ENCODE data around the gene ARL6IP5. TPM values are rescaled to one million over a fixed set of nuclear protein-coding genes. Genes with fewer than 3 reads are reported as not detected.

Gene ARL6IP5
- polyA plus RNA-seq, 2 donors, result 46.9 to 59.0 TPM

DNA sequence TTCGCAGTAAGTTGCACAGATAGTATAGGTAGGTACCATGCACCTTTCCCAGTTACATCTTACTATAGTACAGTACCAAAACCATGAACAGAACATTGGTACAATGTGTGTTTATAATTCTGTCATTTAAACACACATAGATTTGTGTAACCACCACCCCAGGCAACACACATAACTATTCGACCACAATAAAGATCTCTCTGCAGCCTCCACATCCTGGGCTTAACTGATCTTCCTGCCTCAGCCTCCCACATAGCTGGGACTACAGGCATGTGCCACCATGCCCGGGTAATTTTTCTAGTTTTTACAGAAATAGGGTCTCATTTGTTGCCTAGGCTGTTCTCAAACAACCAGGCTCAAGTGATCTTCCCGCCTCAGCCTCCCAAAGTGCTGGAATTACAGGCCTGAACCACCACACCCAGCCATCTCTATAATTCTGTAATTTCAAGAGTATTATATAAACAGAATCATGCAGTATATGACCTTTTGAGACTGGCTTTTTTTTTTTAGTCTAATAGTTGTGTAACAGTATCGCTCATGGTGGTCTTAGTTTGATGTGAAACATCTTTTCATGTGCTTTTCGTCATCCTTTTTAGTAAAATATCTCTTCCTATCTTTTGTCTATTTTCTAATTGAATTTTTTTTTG is 19.3 kb upstream of the ARL6IP5 start:
- no peaks in the 10 kb centered on the region for H3K27me3 ChIP-seq (ENCODE audit: control insufficient read depth in 1 of 2, insufficient read depth in 2 of 2, low read length in 2 of 2)
- H3K9me3 ChIP-seq (ENCODE audit: control insufficient read depth in 2 of 2, insufficient read depth in 1 of 2, low read depth in 1 of 2, low read length in 1 of 2), result no peaks in the 10 kb centered on the region
- H3K4me1 ChIP-seq (ENCODE audit: control insufficient read depth in 2 of 2, insufficient read depth in 2 of 2, low read length in 1 of 2), result no peaks in the 10 kb centered on the region
- H3K27ac ChIP-seq (ENCODE audit: low read depth in 2 of 2, low read length in 1 of 2), result no peak overlapping the region
- H3K36me3 ChIP-seq (ENCODE audit: control insufficient read depth in 2 of 2, insufficient read depth in 2 of 2, low read length in 1 of 2), result peaks cover 3% of the 10 kb centered on the region in 2 donors
- H3K4me3 ChIP-seq (ENCODE audit: low read depth in 1 of 2, low read length in 2 of 2), result no peak overlapping the region
- 85 to 90% methylated on average over 6 of the region's 6 CpGs for WGBS, 2 donors

DNA sequence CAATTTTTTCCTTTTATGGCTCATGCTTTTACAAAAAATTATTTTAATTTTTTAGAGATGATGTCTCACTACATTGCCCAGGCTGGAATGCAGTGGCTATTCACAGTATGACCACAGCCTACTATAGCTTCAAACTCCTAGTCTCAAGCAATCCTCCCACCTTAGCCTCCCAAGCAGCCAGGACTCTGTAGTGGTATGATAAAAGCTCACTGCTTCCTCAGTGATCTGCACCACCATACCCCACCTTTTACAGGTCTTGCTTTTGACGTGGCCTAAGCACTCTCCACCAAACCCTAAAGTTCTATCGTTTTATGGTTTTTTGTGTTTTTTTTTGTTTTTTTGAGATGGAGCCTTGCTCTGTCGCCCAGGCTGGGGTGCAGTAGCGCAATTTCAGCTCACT is 18.6 kb upstream of the ARL6IP5 start:
- Histone ChIP-seq H3K9me3 (ENCODE audit: control insufficient read depth in 2 of 2, insufficient read depth in 1 of 2, low read depth in 1 of 2, low read length in 1 of 2) (no peaks in the 10 kb centered on the region), H3K27ac (ENCODE audit: low read depth in 2 of 2, low read length in 1 of 2) (no peak overlapping the region), H3K4me1 (ENCODE audit: control insufficient read depth in 2 of 2, insufficient read depth in 2 of 2, low read length in 1 of 2) (no peaks in the 10 kb centered on the region), H3K36me3 (ENCODE audit: control insufficient read depth in 2 of 2, insufficient read depth in 2 of 2, low read length in 1 of 2) (no peaks in the 10 kb centered on the region), H3K4me3 (ENCODE audit: low read depth in 1 of 2, low read length in 2 of 2) (no peak overlapping the region), H3K27me3 (ENCODE audit: control insufficient read depth in 1 of 2, insufficient read depth in 2 of 2, low read length in 2 of 2) (no peaks in the 10 kb centered on the region)
- 68 to 71% methylated on average over 4 of the region's 4 CpGs for WGBS, 2 donors

DNA sequence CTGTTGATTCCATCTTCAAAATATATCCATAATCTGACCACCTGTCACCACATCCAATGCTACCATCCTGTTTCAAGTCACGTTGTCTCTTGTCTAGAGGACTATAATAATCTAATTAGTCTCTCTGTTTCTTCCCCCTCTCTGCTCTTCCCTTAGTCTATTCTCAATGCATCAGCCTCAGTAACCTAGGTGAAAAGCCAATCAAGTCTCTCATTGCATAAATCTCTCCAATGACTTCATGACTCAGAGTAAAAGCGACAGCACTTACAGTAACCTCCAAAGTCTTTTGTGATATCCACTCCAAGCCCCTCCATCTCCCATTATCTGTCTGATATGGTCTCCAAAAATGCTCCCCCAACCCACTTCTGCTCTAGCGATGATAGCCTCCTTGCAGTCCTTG is 11.8 kb upstream of the ARL6IP5 start:
- no peak overlapping the region for H3K27ac ChIP-seq (ENCODE audit: low read depth in 2 of 2, low read length in 1 of 2)
- WGBS, 2 donors, result 94 to 95% methylated on average over 3 of the region's 3 CpGs
- no peak overlapping the region for H3K4me3 ChIP-seq (ENCODE audit: low read depth in 1 of 2, low read length in 2 of 2)
- no peaks in the 10 kb centered on the region for H3K4me1 ChIP-seq (ENCODE audit: control insufficient read depth in 2 of 2, insufficient read depth in 2 of 2, low read length in 1 of 2)
- H3K36me3 ChIP-seq (ENCODE audit: control insufficient read depth in 2 of 2, insufficient read depth in 2 of 2, low read length in 1 of 2), result no peaks in the 10 kb centered on the region
- no peaks in the 10 kb centered on the region for H3K9me3 ChIP-seq (ENCODE audit: control insufficient read depth in 2 of 2, insufficient read depth in 1 of 2, low read depth in 1 of 2, low read length in 1 of 2)
- no peaks in the 10 kb centered on the region for H3K27me3 ChIP-seq (ENCODE audit: control insufficient read depth in 1 of 2, insufficient read depth in 2 of 2, low read length in 2 of 2)

DNA sequence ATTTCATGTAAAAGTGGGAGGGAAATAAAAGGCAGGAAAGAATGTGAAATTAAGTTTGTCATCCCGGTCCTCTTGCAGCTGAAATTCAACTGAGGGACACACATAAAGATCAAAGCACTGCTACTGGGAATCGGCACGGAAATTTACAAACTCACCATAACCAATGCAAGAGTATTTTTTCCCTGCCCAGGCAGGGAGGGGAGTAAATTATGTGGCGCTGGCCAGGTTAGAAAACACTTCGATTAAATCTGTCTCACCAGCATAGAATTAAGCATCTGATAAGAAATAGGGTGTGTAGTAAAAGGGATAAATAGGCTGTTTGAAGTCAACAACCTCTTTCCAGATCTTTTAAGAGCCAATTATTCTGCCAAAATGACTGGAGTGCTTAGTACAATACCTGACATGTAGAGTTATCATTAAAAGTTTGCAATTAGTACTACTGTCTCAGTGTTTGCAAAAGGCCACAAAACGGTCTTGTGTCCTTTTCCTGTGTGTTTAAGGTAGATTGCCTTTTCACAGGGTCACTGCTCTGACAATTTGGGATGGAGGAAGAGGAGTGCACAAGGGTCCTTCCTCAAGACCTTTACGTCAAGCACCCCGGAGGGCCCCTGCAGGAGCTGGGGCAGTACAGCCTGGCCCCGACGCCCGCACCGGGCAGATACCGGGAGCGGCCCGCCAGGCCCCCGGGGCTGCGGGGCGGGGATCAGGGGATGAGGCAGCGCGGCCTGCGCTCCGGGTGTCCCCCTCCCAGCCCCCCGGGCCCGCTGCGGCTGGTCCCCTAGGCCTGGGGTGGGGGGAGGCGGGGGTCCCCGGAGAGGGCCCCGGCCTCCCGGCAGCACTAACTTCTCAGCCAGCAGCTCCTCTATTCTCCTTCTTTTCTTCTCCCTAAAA is 5.2 kb upstream of the ARL6IP5 start:
- Histone ChIP-seq H3K36me3 (ENCODE audit: control insufficient read depth in 2 of 2, insufficient read depth in 2 of 2, low read length in 1 of 2) (no peaks in the 10 kb centered on the region), H3K27ac (ENCODE audit: low read depth in 2 of 2, low read length in 1 of 2) (peak overlapping the region; percentile 50 to 74), H3K9me3 (ENCODE audit: control insufficient read depth in 2 of 2, insufficient read depth in 1 of 2, low read depth in 1 of 2, low read length in 1 of 2) (no peaks in the 10 kb centered on the region), H3K4me3 (ENCODE audit: low read depth in 1 of 2, low read length in 2 of 2) (peak overlapping the region; percentile 81), H3K4me1 (ENCODE audit: control insufficient read depth in 2 of 2, insufficient read depth in 2 of 2, low read length in 1 of 2) (no peaks in the 10 kb centered on the region), H3K27me3 (ENCODE audit: control insufficient read depth in 1 of 2, insufficient read depth in 2 of 2, low read length in 2 of 2) (no peaks in the 10 kb centered on the region)
- 2% methylated on average over 18 to 29 of the region's 29 CpGs for WGBS, 2 donors

DNA sequence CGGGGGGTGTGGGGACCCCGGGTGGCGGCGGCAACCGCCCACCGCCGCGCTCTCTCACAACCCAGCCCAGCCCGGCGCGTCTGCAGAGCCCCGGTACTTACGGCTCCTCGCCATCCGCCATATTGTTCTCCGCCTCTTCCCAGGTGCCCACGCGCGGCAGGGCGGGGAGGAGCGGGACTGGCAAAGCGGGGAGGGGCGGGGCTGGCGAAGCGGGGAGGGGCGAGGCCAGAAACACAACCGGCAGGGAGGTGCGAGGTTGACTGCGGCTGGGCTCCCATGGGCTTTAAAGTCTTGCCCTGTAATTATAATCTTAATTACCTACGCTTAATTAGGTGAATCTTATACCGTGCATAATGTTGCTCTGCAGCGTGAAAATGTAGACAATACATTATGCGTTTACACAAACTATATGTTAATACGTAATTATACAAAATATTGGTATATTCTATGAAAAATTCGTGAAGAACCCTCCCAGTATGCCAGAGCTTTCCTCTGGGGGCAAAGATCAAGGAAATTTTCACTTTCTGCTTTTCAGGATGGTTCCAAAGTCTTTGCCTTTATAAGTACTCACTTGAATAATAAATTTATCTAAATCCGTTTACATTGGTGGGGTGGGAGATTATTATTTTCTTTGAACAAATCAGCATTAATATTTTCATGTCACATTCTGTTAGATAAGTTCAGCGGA is 4.4 kb upstream of the ARL6IP5 start, which contains the start of gene UBA3:
Gene UBA3, minus strand, starts transcription at position 133 of the 688 bp plus-strand sequence. Its CDS starts 12 bp downstream, at position 121.
- Histone ChIP-seq H3K9me3 (ENCODE audit: control insufficient read depth in 2 of 2, insufficient read depth in 1 of 2, low read depth in 1 of 2, low read length in 1 of 2) (no peaks in the 10 kb centered on the region), H3K36me3 (ENCODE audit: control insufficient read depth in 2 of 2, insufficient read depth in 2 of 2, low read length in 1 of 2) (no peaks in the 10 kb centered on the region), H3K27ac (ENCODE audit: low read depth in 2 of 2, low read length in 1 of 2) (peak within 1 kb of the TSS; percentile 50 to 74), H3K4me1 (ENCODE audit: control insufficient read depth in 2 of 2, insufficient read depth in 2 of 2, low read length in 1 of 2) (no peaks in the 10 kb centered on the region), H3K4me3 (ENCODE audit: low read depth in 1 of 2, low read length in 2 of 2) (peak within 1 kb of the TSS; percentile 81), H3K27me3 (ENCODE audit: control insufficient read depth in 1 of 2, insufficient read depth in 2 of 2, low read length in 2 of 2) (no peaks in the 10 kb centered on the region)
- 3% methylated on average over 32 to 37 of the region's 37 CpGs for WGBS, 2 donors

DNA sequence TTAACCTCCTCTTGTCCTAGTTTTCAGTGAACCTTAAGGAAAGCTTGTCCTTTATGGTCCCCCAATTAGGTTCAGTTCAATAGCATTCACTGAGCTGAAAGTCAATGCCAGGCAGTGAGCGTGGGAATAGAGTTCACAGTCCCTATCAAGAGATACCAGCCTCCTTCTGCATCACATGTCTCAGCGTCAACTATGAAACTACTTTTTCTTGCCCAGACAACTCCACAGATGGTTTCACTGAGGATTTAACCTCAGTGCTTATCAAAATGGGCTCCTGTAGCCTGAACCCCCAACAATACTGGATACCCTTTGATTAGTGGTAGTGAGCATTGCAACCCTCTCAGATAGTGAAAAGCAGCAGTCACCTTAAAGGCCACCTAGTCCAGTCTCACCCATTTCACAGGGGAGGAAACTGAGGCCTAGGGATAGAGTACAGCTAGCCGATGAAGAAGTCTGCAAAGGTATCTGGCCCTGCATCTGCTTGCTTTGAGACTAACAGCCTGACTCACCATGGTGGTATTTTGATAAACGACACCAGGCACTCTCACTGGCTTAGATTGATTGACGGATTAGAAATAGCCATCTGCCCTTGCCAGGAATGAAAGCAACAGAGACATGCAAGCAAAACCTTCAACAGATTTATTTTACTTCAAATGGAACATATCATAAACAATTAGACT is 3.0 kb upstream of the ARL6IP5 start:
- no peaks in the 10 kb centered on the region for H3K27me3 ChIP-seq (ENCODE audit: control insufficient read depth in 1 of 2, insufficient read depth in 2 of 2, low read length in 2 of 2)
- H3K4me1 ChIP-seq (ENCODE audit: control insufficient read depth in 2 of 2, insufficient read depth in 2 of 2, low read length in 1 of 2), result no peaks in the 10 kb centered on the region
- no peaks in the 10 kb centered on the region for H3K9me3 ChIP-seq (ENCODE audit: control insufficient read depth in 2 of 2, insufficient read depth in 1 of 2, low read depth in 1 of 2, low read length in 1 of 2)
- H3K4me3 ChIP-seq (ENCODE audit: low read depth in 1 of 2, low read length in 2 of 2), result no peak overlapping the region
- 56 to 65% methylated on average over 5 of the region's 5 CpGs for WGBS, 2 donors
- peak overlapping the region; percentile 1 to 24 for H3K27ac ChIP-seq (ENCODE audit: low read depth in 2 of 2, low read length in 1 of 2)
- H3K36me3 ChIP-seq (ENCODE audit: control insufficient read depth in 2 of 2, insufficient read depth in 2 of 2, low read length in 1 of 2), result no peaks in the 10 kb centered on the region

DNA sequence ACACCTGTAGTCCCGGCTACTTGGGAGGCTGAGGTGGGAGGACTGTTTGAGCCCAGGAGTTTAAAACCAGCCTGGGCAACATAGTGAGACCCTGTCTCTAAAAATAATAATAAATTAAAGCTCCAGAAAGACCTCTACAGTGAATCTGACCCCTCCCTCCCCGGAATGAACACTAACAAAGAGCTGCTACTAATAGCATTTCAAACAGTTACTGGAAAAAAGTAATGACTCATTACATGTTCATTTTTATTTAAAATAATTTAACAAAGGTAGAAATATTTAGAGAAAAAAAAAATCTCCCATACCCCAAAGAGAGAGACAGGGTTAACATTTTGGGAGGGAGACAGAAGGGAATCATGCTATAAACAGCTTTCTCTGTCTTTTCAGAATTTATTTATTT is 2.4 kb upstream of the ARL6IP5 start:
- Histone ChIP-seq H3K27ac (ENCODE audit: low read depth in 2 of 2, low read length in 1 of 2) (peak overlapping the region in 1 of 2 donors; percentile 45), H3K9me3 (ENCODE audit: control insufficient read depth in 2 of 2, insufficient read depth in 1 of 2, low read depth in 1 of 2, low read length in 1 of 2) (no peaks in the 10 kb centered on the region), H3K27me3 (ENCODE audit: control insufficient read depth in 1 of 2, insufficient read depth in 2 of 2, low read length in 2 of 2) (no peaks in the 10 kb centered on the region), H3K4me3 (ENCODE audit: low read depth in 1 of 2, low read length in 2 of 2) (no peak overlapping the region), H3K36me3 (ENCODE audit: control insufficient read depth in 2 of 2, insufficient read depth in 2 of 2, low read length in 1 of 2) (no peaks in the 10 kb centered on the region), H3K4me1 (ENCODE audit: control insufficient read depth in 2 of 2, insufficient read depth in 2 of 2, low read length in 1 of 2) (peaks cover 0 to 2% of the 10 kb centered on the region in 2 donors)
- 39 to 43% methylated on average over 2 of the region's 2 CpGs for WGBS, 2 donors

DNA sequence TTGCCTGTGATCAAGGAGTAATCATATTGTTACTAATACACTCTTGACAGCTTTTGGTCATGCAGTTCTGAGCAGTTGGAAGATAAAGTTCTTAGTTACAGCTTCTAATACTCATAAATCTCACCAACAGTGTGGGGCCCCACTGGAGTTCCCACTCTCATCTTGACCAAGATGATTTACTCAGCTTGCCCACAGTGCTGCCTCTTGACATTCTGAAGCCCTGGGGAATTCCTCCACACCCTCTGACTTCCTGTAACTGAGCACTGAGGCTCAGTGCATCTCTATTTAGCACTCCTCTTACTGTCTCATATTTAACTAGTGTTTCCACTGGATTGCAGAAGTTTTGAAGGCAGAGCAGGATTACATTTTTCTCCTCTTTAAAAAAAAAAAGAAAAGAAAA is 1.9 kb upstream of the ARL6IP5 start:
- H3K4me1 ChIP-seq (ENCODE audit: control insufficient read depth in 2 of 2, insufficient read depth in 2 of 2, low read length in 1 of 2), result peaks cover 0 to 2% of the 10 kb centered on the region in 2 donors

DNA sequence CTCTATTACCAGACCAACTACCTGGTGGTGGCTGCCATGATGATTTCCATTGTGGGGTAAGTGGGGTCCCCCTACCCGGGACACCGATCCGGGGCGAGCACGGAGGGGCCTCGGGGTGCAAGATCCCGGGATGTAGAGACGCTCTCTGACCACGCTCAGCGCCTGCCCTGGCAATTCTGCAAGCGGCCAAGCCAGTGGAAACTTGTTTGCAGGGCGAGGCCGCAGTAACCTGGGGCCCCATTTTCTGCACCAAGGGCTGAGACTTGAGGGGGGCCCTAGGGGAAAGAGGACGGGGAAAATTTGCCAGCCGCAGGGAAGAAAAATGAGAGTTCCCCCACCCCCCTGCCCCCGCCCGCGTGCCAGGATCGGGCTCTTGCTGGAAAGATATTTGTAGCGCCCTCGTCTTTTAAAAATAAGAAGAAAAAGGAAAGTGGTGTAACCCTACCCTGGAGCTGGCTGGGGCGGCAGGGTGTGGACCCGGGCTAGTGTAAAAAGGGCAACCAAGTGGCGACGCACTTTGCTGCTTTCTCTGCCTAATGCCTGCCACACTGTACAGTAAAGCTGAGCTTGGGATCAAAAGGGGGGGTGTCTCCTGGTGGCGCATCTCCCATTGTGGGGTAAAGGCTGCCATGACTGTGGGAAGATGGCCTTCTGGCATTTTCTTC is 563 bp downstream of the ARL6IP5 start:
- Histone ChIP-seq H3K9me3 (ENCODE audit: control insufficient read depth in 2 of 2, insufficient read depth in 1 of 2, low read depth in 1 of 2, low read length in 1 of 2) (no peaks in the 10 kb centered on the region), H3K4me3 (ENCODE audit: low read depth in 1 of 2, low read length in 2 of 2) (peak overlapping the region; percentile 67 to 98), H3K27ac (ENCODE audit: low read depth in 2 of 2, low read length in 1 of 2) (peak overlapping the region; percentile 95 to 98), H3K27me3 (ENCODE audit: control insufficient read depth in 1 of 2, insufficient read depth in 2 of 2, low read length in 2 of 2) (no peaks in the 10 kb centered on the region), H3K4me1 (ENCODE audit: control insufficient read depth in 2 of 2, insufficient read depth in 2 of 2, low read length in 1 of 2) (peaks cover 4 to 6% of the 10 kb centered on the region in 2 donors), H3K36me3 (ENCODE audit: control insufficient read depth in 2 of 2, insufficient read depth in 2 of 2, low read length in 1 of 2) (no peaks in the 10 kb centered on the region)
- 0 to 1% methylated on average over 26 of the region's 26 CpGs for WGBS, 2 donors

More for the DNA sequence above, 1.9 kb upstream of the ARL6IP5 start:
- Histone ChIP-seq H3K27me3 (ENCODE audit: control insufficient read depth in 1 of 2, insufficient read depth in 2 of 2, low read length in 2 of 2) (no peaks in the 10 kb centered on the region), H3K36me3 (ENCODE audit: control insufficient read depth in 2 of 2, insufficient read depth in 2 of 2, low read length in 1 of 2) (no peaks in the 10 kb centered on the region), H3K9me3 (ENCODE audit: control insufficient read depth in 2 of 2, insufficient read depth in 1 of 2, low read depth in 1 of 2, low read length in 1 of 2) (no peaks in the 10 kb centered on the region), H3K4me3 (ENCODE audit: low read depth in 1 of 2, low read length in 2 of 2) (no peak overlapping the region), H3K27ac (ENCODE audit: low read depth in 2 of 2, low read length in 1 of 2) (peak overlapping the region in 1 of 2 donors; percentile 35)
